GM12878 (cell line): ENCODE measurements around the gene C3. TPM values are rescaled to one million over a fixed set of nuclear protein-coding genes. Genes with fewer than 3 reads are reported as not detected.

Experiments used
- ATAC-seq: fragments of 200-7000 bp; cut with Tn5 transposase; 3 replicates; pipeline ENCODE4 v1.9.1; 2020; ENCODE audit warnings: mild to moderate bottlenecking, moderate library complexity
- BruUV-seq: library from RNA; stranded (reverse); fragments of 400-500 nt; replicated peaks from 2 replicates; lab custom pipeline; 2021; lab: Mats Ljungman, UMichigan
- CTCF ChIA-PET: fragments of 300-600 bp; sonication (Branson Sonifier 250); formaldehyde crosslinking; extraction: SDS; loops from one replicate; lab custom pipeline; 2021; ENCODE audit warnings: inconsistent platforms; lab: Yijun Ruan, JAX
- POLR2A ChIA-PET: fragments of 350-600 bp; formaldehyde crosslinking; extraction: SDS; loops from one replicate; lab custom pipeline; 2021; ENCODE audit warnings: inconsistent platforms; lab: Charles Lee
- RAD21 ChIA-PET: fragments of 300-600 bp; sonication (Branson Sonifier 250); formaldehyde crosslinking; loops from one replicate; lab custom pipeline; 2023; ENCODE audit warnings: antibody characterized with exemption; ENCODE audit not compliant: unreplicated experiment; lab: Charles Lee
- SMC1A ChIA-PET: fragments of 300-600 bp; sonication (Branson Sonifier 250); formaldehyde crosslinking; loops from one replicate; lab custom pipeline; 2023; ENCODE audit not compliant: unreplicated experiment, uncharacterized antibody; lab: Charles Lee
- DNase-seq: peaks from one replicate; pipeline ENCODE4 v3.0.0-alpha.2; 2011; ENCODE audit warnings: low read depth, low spot score
- FAIRE-seq: peaks from 3 replicates; lab custom pipeline; 2011; peaks lifted over from hg19 to GRCh38; lab: Jason Lieb, UNC
- H2AFZ ChIP-seq: 2 replicates; pipeline ENCODE4 v1.6.0; 2011; ENCODE audit warnings: low read depth, low read length, control low read depth; ENCODE audit not compliant: control insufficient read depth
- H3K27ac ChIP-seq: 2 replicates; pipeline ENCODE4 v1.5.1; 2011; ENCODE audit warnings: control low read depth; ENCODE audit not compliant: control insufficient read depth, insufficient read depth
- H3K27me3 ChIP-seq, 2 experiments: replicated peaks in 1 of 2; 2 replicates each; pipeline versions ENCODE4 v1.6.0 to v1.6.1; 2011; ENCODE audit warnings: low read length in 1 of 2; ENCODE audit not compliant: control insufficient read depth in 2 of 2, insufficient read depth in 2 of 2
- H3K36me3 ChIP-seq, 2 experiments: 2 replicates each; pipeline ENCODE4 v1.5.1; 2011; ENCODE audit warnings: low read length in 1 of 2; ENCODE audit not compliant: control insufficient read depth in 2 of 2, insufficient read depth in 2 of 2
- H3K4me1 ChIP-seq: 2 replicates; pipeline ENCODE4 v1.6.1; 2011; ENCODE audit warnings: mild to moderate bottlenecking, low read length, moderate library complexity, mixed read lengths; ENCODE audit not compliant: control insufficient read depth, insufficient read depth
- H3K4me2 ChIP-seq: 2 replicates; pipeline ENCODE4 v1.6.0; 2011; ENCODE audit warnings: control low read depth; ENCODE audit not compliant: control insufficient read depth, insufficient read depth
- H3K4me3 ChIP-seq: fragments of 200-600 bp; sonication (generic); 2 replicates; pipeline ENCODE4 v1.5.1; 2016
- H3K79me2 ChIP-seq: 2 replicates; pipeline ENCODE4 v1.6.0; 2011; ENCODE audit warnings: low read length; ENCODE audit not compliant: control insufficient read depth, insufficient read depth
- H3K9ac ChIP-seq: 2 replicates; pipeline ENCODE4 v1.8.0; 2011; ENCODE audit warnings: low read length, control low read depth, mixed read lengths; ENCODE audit not compliant: control insufficient read depth, insufficient read depth
- H3K9me3 ChIP-seq: replicated peaks from 3 replicates; pipeline ENCODE4 v1.5.1; 2011; ENCODE audit warnings: mild to moderate bottlenecking, low read length; ENCODE audit not compliant: control insufficient read depth, insufficient read depth
- H4K20me1 ChIP-seq: 2 replicates; pipeline ENCODE4 v1.6.0; 2011; ENCODE audit not compliant: control insufficient read depth, insufficient read depth
- BACH1 ChIP-seq: fragments of 450-650 bp; IDR thresholded peaks from 2 replicates; pipeline ENCODE4 v1.6.1; 2017; ENCODE audit warnings: mild to moderate bottlenecking, borderline replicate concordance
- DPF2 ChIP-seq: fragments of 450-650 bp; IDR thresholded peaks from 2 replicates; pipeline ENCODE4 v1.6.1; 2017; ENCODE audit warnings: mild to moderate bottlenecking
- E2F4 ChIP-seq: IDR thresholded peaks from 2 replicates; pipeline ENCODE4 v1.6.1; 2012; ENCODE audit warnings: low read depth, low read length, improper control_type of control experiment
- FOS ChIP-seq: IDR thresholded peaks from 3 replicates; pipeline ENCODE4 v1.6.1; 2011; ENCODE audit warnings: borderline replicate concordance; ENCODE audit not compliant: insufficient read length; ENCODE audit errors: extremely low read depth
- KDM1A ChIP-seq: fragments of 200-600 bp; sonication (generic); IDR thresholded peaks from 2 replicates; pipeline ENCODE4 v1.6.1; 2016; ENCODE audit warnings: borderline replicate concordance
- MTA2 ChIP-seq: fragments of 450-650 bp; IDR thresholded peaks from 2 replicates; pipeline ENCODE4 v1.6.1; 2016; ENCODE audit warnings: low read depth, mild to moderate bottlenecking, moderate library complexity
- MYB ChIP-seq: fragments of 150-350 bp; IDR thresholded peaks from 2 replicates; pipeline ENCODE4 v1.6.1; 2014; ENCODE audit warnings: mild to moderate bottlenecking, low read depth, low read length, borderline replicate concordance
- NFYA ChIP-seq: IDR thresholded peaks from 2 replicates; pipeline ENCODE4 v1.6.1; 2011; ENCODE audit warnings: low read depth, mild to moderate bottlenecking, low read length, improper control_type of control experiment, borderline replicate concordance
- NRF1 ChIP-seq: conservative IDR thresholded peaks from 2 replicates; pipeline ENCODE4 v1.6.1; 2011; ENCODE audit warnings: mild to moderate bottlenecking, low read depth, low read length, improper control_type of control experiment
- RBBP5 ChIP-seq: fragments of 200-600 bp; sonication (generic); conservative IDR thresholded peaks from 2 replicates; pipeline ENCODE4 v1.6.1; 2016
- SMARCA5 ChIP-seq: fragments of 450-650 bp; IDR thresholded peaks from 2 replicates; pipeline ENCODE4 v1.6.1; 2017; ENCODE audit warnings: mild to moderate bottlenecking
- SMC3 ChIP-seq: IDR thresholded peaks from 2 replicates; pipeline ENCODE4 v1.6.1; 2011; ENCODE audit warnings: low read length, improper control_type of control experiment, borderline replicate concordance
- SREBF1 ChIP-seq: IDR thresholded peaks from 2 replicates; pipeline ENCODE4 v1.6.1; 2012; ENCODE audit warnings: mild to moderate bottlenecking, low read length
- SUZ12 ChIP-seq: fragments of 200-600 bp; sonication (generic); IDR thresholded peaks from one replicate; pipeline ENCODE4 v1.6.1; 2018; ENCODE audit warnings: antibody characterized with exemption, mild to moderate bottlenecking; ENCODE audit not compliant: unreplicated experiment
- ZSCAN29 ChIP-seq: fragments of 450-650 bp; IDR thresholded peaks from 2 replicates; pipeline ENCODE4 v1.6.1; 2017; ENCODE audit warnings: mild to moderate bottlenecking, moderate library complexity
- WGBS: methylation state at CpG from one replicate; pipeline ENCODE4 v1.1.6; 2016; ENCODE audit warnings: low lambda C conversion rate; ENCODE audit not compliant: insufficient replicate concordance, insufficient coverage; ENCODE audit errors: missing lambda C conversion rate; 5-methylcytosine and 5-hydroxymethylcytosine counted together
- in situ Hi-C: fragments of 300-500 bp; cut with MboI; formaldehyde crosslinking; loops from 9 replicates; pipeline ENCODE4 v1.14.3; 2018; ENCODE audit warnings: mixed read lengths
- intact Hi-C: fragments of 100-400 bp; cut with micrococcal nuclease; formaldehyde crosslinking; loops from one replicate; pipeline ENCODE4 v1.14.2; 2022; ENCODE audit not compliant: unreplicated experiment
- polyA plus RNA-seq, 11 experiments: library from polyadenylated mRNA; depleted of rRNA in 4 of 11; unstranded in 6 of 11; stranded (reverse) in 5 of 11; fragments of >200 nt; fragmentation: Nextera tagmentation in 4 of 11; fragmentation: Illumina TruSeq in 1 of 11; extraction: Ambion mirVana in 4 of 11; extraction: Trizol in 1 of 11; gene quantifications; 1 replicate in 1 of 11; 2 replicates in 10 of 11; pipeline versions ENCODE4 v1.2.1 to v1.2.3, GENCODE V29; 2011 to 2016; ENCODE audit warnings: inconsistent platforms in 2 of 11, missing spikeins in 2 of 11, low read depth in 1 of 11
- total RNA-seq, 4 experiments: library from RNA; depleted of rRNA in 3 of 4; stranded (reverse); fragments of >200 nt in 3 of 4; fragmentation: Illumina TruSeq in 1 of 4; extraction: Trizol in 1 of 4; gene quantifications; 2 replicates each; pipeline versions ENCODE4 v1.2.1 to v1.2.3, GENCODE V29; 2013 to 2021

C3 gene
- total and polyA plus RNA-seq, 10 of the 15 experiments (the other 5 are each of a cell fraction or from before 2014, with no cell fraction given) = 0.20 to 6.7 (median 0.72) TPM

DNA sequence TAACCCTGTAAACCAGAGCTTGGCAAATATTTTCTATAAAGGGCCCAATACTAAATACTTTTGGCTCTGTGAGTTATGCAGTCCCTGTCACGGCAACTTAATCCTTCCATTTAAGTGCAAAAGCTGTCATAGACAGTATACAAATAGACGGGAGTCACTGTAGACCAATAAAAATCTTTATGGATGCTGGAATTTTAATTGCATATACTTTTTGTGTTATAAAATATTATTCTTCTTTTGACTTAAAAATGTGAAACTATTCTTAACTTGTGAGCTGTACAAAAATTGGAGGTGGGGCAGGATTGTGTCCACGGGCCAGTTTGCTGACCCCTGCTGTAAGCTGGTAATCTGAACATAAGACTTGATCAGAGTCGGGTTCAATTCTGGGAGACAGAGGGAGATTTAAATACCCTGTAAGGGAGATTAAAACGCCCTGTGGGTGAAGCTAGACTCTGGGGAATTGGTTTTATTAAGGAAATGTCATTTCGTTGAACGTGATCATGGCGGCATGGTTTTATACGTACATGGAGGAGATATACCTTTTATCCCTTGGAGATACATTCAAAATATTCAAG, 72.2 kb downstream of the C3 start:
- ChIA-PET CTCF (interaction anchor here (0.6 to 0.9 kb wide), 2 partner anchors 88 to 124 kb away, joined by 3 to 4 read pairs; no protein-coding TSS in a partner anchor), POLR2A (interaction anchor here (1.0 to 3.6 kb wide), 4 partner anchors 13 to 25 kb away, joined by 3 to 15 read pairs (median 6); no protein-coding TSS in a partner anchor), RAD21 (no interaction called here), SMC1A (interaction anchor here (0.9 to 2.1 kb wide), 4 partner anchors 9 to 80 kb away, joined by 3 to 6 read pairs (median 4); no protein-coding TSS in a partner anchor)
- Histone ChIP-seq H2AFZ (no peak overlapping the region), H3K79me2 (no peaks in the 10 kb centered on the region), H4K20me1 (no peaks in the 10 kb centered on the region), H3K4me2 (no peak overlapping the region), H3K27ac (no peak overlapping the region), H3K4me3 (no peak overlapping the region), H3K9ac (no peak overlapping the region), H3K36me3 (no peaks in the 10 kb centered on the region), H3K4me1 (no peaks in the 10 kb centered on the region), H3K27me3 (no peaks in the 10 kb centered on the region), H3K9me3 (no peaks in the 10 kb centered on the region; the same call in 2 of the 3 replicates)
- no peak for ATAC-seq
- no peak for FAIRE-seq
- 58% methylated on average over 9 of the region's 9 CpGs for WGBS
- BruUV-seq = no TSS peak
- DNase-seq = no peak
- no peak for TF ChIP-seq SMARCA5
- no peak for TF ChIP-seq ZSCAN29
- no peak for TF ChIP-seq E2F4
- no peak for TF ChIP-seq SMC3
- no peak for TF ChIP-seq DPF2
- intact Hi-C loops = no loop called here
- in situ Hi-C loops = no loop called here

GRCh38 chr19:6644796-6645195, 75.7 kb downstream of the C3 start:
- 93% methylated on average over 5 of the region's 5 CpGs for WGBS
- Histone ChIP-seq H3K9me3 (no peaks in the 10 kb centered on the region), H3K27ac (no peak overlapping the region), H3K4me1 (peaks cover 22% of the 10 kb centered on the region), H2AFZ (no peak overlapping the region), H3K79me2 (no peaks in the 10 kb centered on the region), H3K36me3 (no peaks in the 10 kb centered on the region), H3K4me2 (no peak overlapping the region), H3K9ac (no peak overlapping the region), H3K4me3 (no peak overlapping the region), H4K20me1 (no peaks in the 10 kb centered on the region), H3K27me3 (no peaks in the 10 kb centered on the region)
- ATAC-seq (no peak), DNase-seq (no peak), FAIRE-seq (no peak)
- ChIA-PET SMC1A (interaction anchor here (1.3 to 1.7 kb wide), 4 partner anchors 10 to 25 kb away, joined by 3 to 7 read pairs (median 4); partner anchors contain the start of gene TNFSF14), POLR2A (interaction anchor here (1.4 to 2.1 kb wide), 2 partner anchors 10 to 17 kb away, joined by 4 to 6 read pairs; no protein-coding TSS in a partner anchor), CTCF (interaction anchor here (1.6 to 2.0 kb wide), 2 partner anchors 13 to 58 kb away, joined by 4 to 5 read pairs; no protein-coding TSS in a partner anchor), RAD21 (interaction anchor here (1.4 kb wide), 1 partner anchor 11 kb away, joined by 3 read pairs; no protein-coding TSS in a partner anchor)
- intact Hi-C loops (no loop called here), in situ Hi-C loops (no loop called here)
- no TSS peak for BruUV-seq
- TF ChIP-seq MYB (no peak), FOS (no peak), MTA2 (no peak), RBBP5 (no peak), SUZ12 (no peak), KDM1A (no peak), ZSCAN29 (no peak), BACH1 (no peak), NRF1 (no peak), NFYA (no peak), SREBF1 (no peak)
